Glutamatergic neuron (in vitro differentiated cells): ENCODE results near the gene ACOT13. TPM values are rescaled to one million over a fixed set of nuclear protein-coding genes. Genes with fewer than 3 reads are reported as not detected.

Experiments used
- DNase-seq: peaks from one replicate; pipeline ENCODE4 v3.0.0; 2022
- H3K27ac Mint-ChIP-seq: one replicate; pipeline ENCODE4 v1.8.0; 2020; ENCODE audit warnings: mild to moderate bottlenecking, mixed read lengths, inconsistent platforms; ENCODE audit not compliant: unreplicated experiment
- H3K27me3 Mint-ChIP-seq: one replicate; pipeline ENCODE4 v1.8.0; 2020; ENCODE audit warnings: mild to moderate bottlenecking, moderate library complexity, mixed read lengths, inconsistent platforms; ENCODE audit not compliant: unreplicated experiment
- H3K36me3 Mint-ChIP-seq: one replicate; pipeline ENCODE4 v1.8.0; 2020; ENCODE audit warnings: mild to moderate bottlenecking, mixed read lengths, inconsistent platforms; ENCODE audit not compliant: unreplicated experiment
- H3K4me1 Mint-ChIP-seq: one replicate; pipeline ENCODE4 v1.8.0; 2020; ENCODE audit warnings: mild to moderate bottlenecking, low read depth, mixed read lengths, inconsistent platforms; ENCODE audit not compliant: unreplicated experiment
- H3K4me3 Mint-ChIP-seq: one replicate; pipeline ENCODE4 v1.8.0; 2020; ENCODE audit warnings: mild to moderate bottlenecking, mixed read lengths, inconsistent platforms; ENCODE audit not compliant: unreplicated experiment
- H3K9me3 Mint-ChIP-seq: one replicate; pipeline ENCODE4 v1.8.0; 2020; ENCODE audit warnings: mild to moderate bottlenecking, moderate library complexity, mixed read lengths, inconsistent platforms; ENCODE audit not compliant: unreplicated experiment
- CTCF ChIP-seq: fragments of 200-600 bp; sonication (generic); IDR thresholded peaks from one replicate; pipeline ENCODE4 v1.5.0; 2021; ENCODE audit not compliant: partially characterized antibody, unreplicated experiment
- total RNA-seq: library from RNA; stranded (reverse); fragmentation: NEBNext Ultra II Directional; extraction: Animal tissue kit (Norgen Biotek cat#: 25700); gene quantifications from one replicate; pipeline ENCODE4 v1.2.1, GENCODE V29; 2021; ENCODE audit not compliant: unreplicated experiment

ACOT13 gene
- total RNA-seq, 1 donor from 2014 or later = 25.3 TPM

- no peaks in the 10 kb centered on the region for H3K36me3 Mint-ChIP-seq
- H3K27me3 Mint-ChIP-seq = peaks cover 2% of the 10 kb centered on the region
- H3K9me3 Mint-ChIP-seq = peaks cover 4% of the 10 kb centered on the region
- no peak overlapping the region for H3K4me3 Mint-ChIP-seq
- no peak for DNase-seq
- TF ChIP-seq CTCF = no peak
- no peak overlapping the region for H3K27ac Mint-ChIP-seq
- H3K4me1 Mint-ChIP-seq = peaks cover 2% of the 10 kb centered on the region
These were observed 17.2 kb upstream of the ACOT13 start for GRCh38 chr6:24649691-24650090.

GRCh38 chr6:24650365-24650764 is 16.5 kb upstream of the ACOT13 start:
- no peak overlapping the region for H3K27ac Mint-ChIP-seq
- peaks cover 2% of the 10 kb centered on the region for H3K27me3 Mint-ChIP-seq
- DNase-seq = no peak
- H3K4me3 Mint-ChIP-seq = no peak overlapping the region
- no peak for TF ChIP-seq CTCF
- H3K4me1 Mint-ChIP-seq = peaks cover 2% of the 10 kb centered on the region
- H3K9me3 Mint-ChIP-seq = peaks cover 4% of the 10 kb centered on the region
- H3K36me3 Mint-ChIP-seq = no peaks in the 10 kb centered on the region

GRCh38 chr6:24655215-24655614 is 11.7 kb upstream of the ACOT13 start:
- Mint-ChIP-seq H3K9me3 (no peaks in the 10 kb centered on the region), H3K36me3 (no peaks in the 10 kb centered on the region), H3K4me1 (peaks cover 9% of the 10 kb centered on the region), H3K27ac (no peak overlapping the region), H3K4me3 (no peak overlapping the region), H3K27me3 (peaks cover 2% of the 10 kb centered on the region)
- no peak for TF ChIP-seq CTCF
- no peak for DNase-seq

GRCh38 chr6:24658573-24659560 is 8.0 kb upstream of the ACOT13 start:
- peaks cover 2% of the 10 kb centered on the region for H3K27me3 Mint-ChIP-seq
- H3K4me1 Mint-ChIP-seq = peaks cover 24% of the 10 kb centered on the region
- no peak for TF ChIP-seq CTCF
- H3K36me3 Mint-ChIP-seq = no peaks in the 10 kb centered on the region
- H3K9me3 Mint-ChIP-seq = peaks cover 3% of the 10 kb centered on the region
- H3K27ac Mint-ChIP-seq = no peak overlapping the region
- DNase-seq = no peak
- no peak overlapping the region for H3K4me3 Mint-ChIP-seq

- Mint-ChIP-seq H3K36me3 (no peaks in the 10 kb centered on the region), H3K27ac (no peak overlapping the region), H3K4me1 (peaks cover 28% of the 10 kb centered on the region), H3K4me3 (peak overlapping the region; percentile 12), H3K27me3 (peaks cover 2% of the 10 kb centered on the region), H3K9me3 (peaks cover 3% of the 10 kb centered on the region)
- no peak for DNase-seq
- TF ChIP-seq CTCF = no peak
These were observed 7.3 kb upstream of the ACOT13 start for GRCh38 chr6:24659561-24659960.
